Measurements from ENCODE around the gene C15orf61.

DNA sequence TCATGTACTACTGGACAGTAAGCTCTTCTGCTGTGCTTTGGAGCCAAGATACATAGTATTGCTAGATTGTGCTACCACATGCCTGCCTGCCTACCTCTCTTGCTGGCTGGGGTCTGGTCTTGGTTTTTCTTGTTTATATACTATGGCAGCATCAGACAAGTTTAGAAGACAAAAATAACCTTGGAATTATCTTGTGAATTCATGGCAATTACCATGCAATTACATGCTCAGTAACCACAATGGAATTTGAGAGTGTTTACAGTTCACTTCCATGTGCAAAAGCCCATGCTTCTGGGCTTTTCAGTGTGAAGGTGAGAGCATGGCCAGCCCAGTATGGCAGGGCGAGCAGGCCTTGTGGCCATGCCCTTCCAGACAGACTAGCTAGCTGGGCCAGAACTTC lies 48.0 kb upstream of the C15orf61 start:
- no peak for TF ChIP-seq EZH2phosphoT487 (IDR thresholded peaks at IDR 0.05; ENCODE audit: low read length)
- TF ChIP-seq, protein P1, sequence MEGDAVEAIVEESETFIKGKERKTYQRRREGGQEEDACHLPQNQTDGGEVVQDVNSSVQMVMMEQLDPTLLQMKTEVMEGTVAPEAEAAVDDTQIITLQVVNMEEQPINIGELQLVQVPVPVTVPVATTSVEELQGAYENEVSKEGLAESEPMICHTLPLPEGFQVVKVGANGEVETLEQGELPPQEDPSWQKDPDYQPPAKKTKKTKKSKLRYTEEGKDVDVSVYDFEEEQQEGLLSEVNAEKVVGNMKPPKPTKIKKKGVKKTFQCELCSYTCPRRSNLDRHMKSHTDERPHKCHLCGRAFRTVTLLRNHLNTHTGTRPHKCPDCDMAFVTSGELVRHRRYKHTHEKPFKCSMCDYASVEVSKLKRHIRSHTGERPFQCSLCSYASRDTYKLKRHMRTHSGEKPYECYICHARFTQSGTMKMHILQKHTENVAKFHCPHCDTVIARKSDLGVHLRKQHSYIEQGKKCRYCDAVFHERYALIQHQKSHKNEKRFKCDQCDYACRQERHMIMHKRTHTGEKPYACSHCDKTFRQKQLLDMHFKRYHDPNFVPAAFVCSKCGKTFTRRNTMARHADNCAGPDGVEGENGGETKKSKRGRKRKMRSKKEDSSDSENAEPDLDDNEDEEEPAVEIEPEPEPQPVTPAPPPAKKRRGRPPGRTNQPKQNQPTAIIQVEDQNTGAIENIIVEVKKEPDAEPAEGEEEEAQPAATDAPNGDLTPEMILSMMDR (IDR thresholded peaks at IDR 0.05; ENCODE audit: low read length): no peak
